NT2/D1 (cell line): Measurements from ENCODE around the gene APOB.

ENCODE experiments used
- SUZ12 ChIP-seq: IDR thresholded peaks from 2 replicates; pipeline ENCODE4 v1.6.1; 2011; ENCODE audit not compliant: insufficient read length, insufficient read depth; ENCODE audit errors: extremely low read depth
- YY1 ChIP-seq: IDR thresholded peaks from 2 replicates; pipeline ENCODE4 v1.6.1; 2011; ENCODE audit not compliant: insufficient read length, insufficient read depth

DNA sequence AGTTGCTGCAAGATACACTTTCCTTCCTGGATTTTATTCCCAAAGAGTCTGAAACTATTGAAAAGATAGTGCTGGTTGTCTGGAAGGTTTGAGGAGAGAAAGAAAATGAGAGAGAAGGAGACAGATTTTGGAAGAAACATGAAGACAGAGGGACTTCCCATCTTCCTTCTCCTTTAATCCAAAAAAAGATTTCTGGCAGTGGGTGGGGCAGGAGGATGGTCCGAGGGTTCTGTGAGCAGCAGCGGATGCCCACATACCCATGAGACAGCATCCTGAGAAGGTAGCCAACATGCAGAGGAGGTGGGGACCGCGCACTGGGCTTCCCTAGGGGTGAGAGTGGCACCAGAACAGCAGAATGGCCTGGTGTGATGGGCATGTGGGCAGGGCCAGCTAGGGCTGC lies 84.6 kb downstream of the APOB start:
- TF ChIP-seq YY1, result no peak
- no peak for TF ChIP-seq SUZ12
